GM18508 (cell line): ENCODE measurements around the gene CASK.

Source experiments
- ATAC-seq: cut with Tn5 transposase; IDR thresholded peaks from one replicate; pipeline ENCODE4 v1.9.1; 2021; ENCODE audit warnings: moderate number of reproducible peaks; ENCODE audit not compliant: insufficient read depth, unreplicated experiment

Gene CASK

GRCh38 chrX:41923211-41923977 lies at the start of gene CASK:
Gene CASK (minus strand): TSS chrX:41923554. CDS start chrX:41922988, 566 bp downstream.
- ATAC-seq, result no peak

- no peak for ATAC-seq
Measured at GRCh38 chrX:41971346-41971745, 48.0 kb upstream of the CASK start.

GRCh38 chrX:41970419-41970818 lies 47.1 kb upstream of the CASK start:
- no peak for ATAC-seq

- no peak for ATAC-seq
Measured at GRCh38 chrX:41963348-41963747, 40.0 kb upstream of the CASK start.

- no peak for ATAC-seq
Measured at GRCh38 chrX:41960142-41960541, 36.8 kb upstream of the CASK start.

GRCh38 chrX:41958861-41959260 lies 35.5 kb upstream of the CASK start:
- ATAC-seq, result no peak

- no peak for ATAC-seq
Measured at GRCh38 chrX:41956027-41956426, 32.7 kb upstream of the CASK start.

- no peak for ATAC-seq
Measured at GRCh38 chrX:41952102-41952501, 28.7 kb upstream of the CASK start.

GRCh38 chrX:41946989-41947612 lies 23.7 kb upstream of the CASK start:
- ATAC-seq, result no peak

GRCh38 chrX:41946235-41946634 lies 22.9 kb upstream of the CASK start:
- no peak for ATAC-seq

- ATAC-seq, result no peak
Measured at GRCh38 chrX:41935832-41936231, 12.5 kb upstream of the CASK start.

- ATAC-seq, result no peak
Measured at GRCh38 chrX:41933546-41933945, 10.2 kb upstream of the CASK start.

- no peak for ATAC-seq
Measured at GRCh38 chrX:41932885-41933284, 9.5 kb upstream of the CASK start.

GRCh38 chrX:41931591-41931990 lies 8.2 kb upstream of the CASK start:
- ATAC-seq, result no peak

- no peak for ATAC-seq
Measured at GRCh38 chrX:41923978-41924683, 777 bp upstream of the CASK start.

- ATAC-seq, result no peak
Measured at GRCh38 chrX:41922431-41923151, 763 bp downstream of the CASK start.

GRCh38 chrX:41921492-41922430 lies 1.6 kb downstream of the CASK start:
- no peak for ATAC-seq

GRCh38 chrX:41919870-41920269 lies 3.5 kb downstream of the CASK start:
- ATAC-seq, result no peak

GRCh38 chrX:41917517-41917916 lies 5.8 kb downstream of the CASK start:
- ATAC-seq, result no peak

GRCh38 chrX:41913476-41913875 lies 9.9 kb downstream of the CASK start:
- no peak for ATAC-seq
